Transverse colon (tissue), 4 donors: Measurements from ENCODE around the gene POLE. TPM values are rescaled to one million over a fixed set of nuclear protein-coding genes. Genes with fewer than 3 reads are reported as not detected.

Experiments used
- DNase-seq: peaks from one replicate; pipeline ENCODE4 v3.0.0-alpha.2; 2019
- H3K27ac ChIP-seq, 4 donors: fragments of 200-600 bp; sonication (generic); 2 replicates each; pipeline ENCODE4 v1.5.1; 2016 to 2018; ENCODE audit warnings: inconsistent platforms in 4 of 4
- H3K27me3 ChIP-seq: fragments of 200-600 bp; sonication (generic); 2 replicates; pipeline ENCODE4 v1.5.1; 2017; ENCODE audit warnings: inconsistent platforms
- H3K36me3 ChIP-seq, 4 donors: fragments of 200-600 bp; sonication (generic); 2 replicates each; pipeline ENCODE4 v1.5.1; 2017 to 2019; ENCODE audit warnings: inconsistent platforms in 4 of 4
- H3K4me1 ChIP-seq, 4 donors: fragments of 200-600 bp; sonication (generic); 2 replicates each; pipeline ENCODE4 v1.5.1; 2017 to 2020; ENCODE audit warnings: inconsistent platforms in 4 of 4
- H3K4me3 ChIP-seq, 4 donors: fragments of 200-600 bp; sonication (generic); 1 replicate in 1 of 4; 2 replicates in 3 of 4; pipeline versions ENCODE4 v1.5.1 to v1.6.1; 2017 to 2019; ENCODE audit warnings: inconsistent platforms in 4 of 4
- H3K9me3 ChIP-seq, 2 donors: fragments of 200-600 bp; sonication (generic); 2 replicates each; pipeline ENCODE4 v1.5.1; 2017 to 2019; ENCODE audit warnings: inconsistent platforms in 2 of 2
- EP300 ChIP-seq: sonication (generic); formaldehyde crosslinking; IDR thresholded peaks from one replicate; pipeline ENCODE4 v1.6.1; 2017; ENCODE audit warnings: antibody characterized with exemption, low read depth
- POLR2A ChIP-seq: fragments of 450-650 bp; IDR thresholded peaks from one replicate; pipeline ENCODE4 v1.6.1; 2016; ENCODE audit warnings: antibody characterized with exemption, mild to moderate bottlenecking, moderate library complexity
- POLR2AphosphoS5 ChIP-seq, 3 donors: sonication (generic); formaldehyde crosslinking; IDR thresholded peaks; one replicate each; pipeline ENCODE4 v1.6.1; 2016; ENCODE audit warnings: antibody characterized with exemption in 3 of 3
- WGBS, 2 donors: methylation state at CpG; one replicate each; pipeline ENCODE4 v1.1.5; 2018; ENCODE audit warnings: low coverage in 1 of 2; 5-methylcytosine and 5-hydroxymethylcytosine counted together
- in situ Hi-C, 4 donors: fragments of 200-750 bp; cut with MboI; loops; one replicate each; pipeline versions ENCODE4 v1.15.0 to v1.15.1; 2017; ENCODE audit warnings: low sequenced_read_pairs in 3 of 4, low pct_ligation_motif_present in 1 of 4, low pct_unique_long_range_greater_than_20kb in 1 of 4
- intact Hi-C: fragments of 100-400 bp; cut with DNase I; formaldehyde crosslinking; loops from one replicate; pipeline ENCODE4 v1.15.1; 2023; ENCODE audit warnings: low total_unique reads
- total RNA-seq, 4 donors: library from RNA; depleted of rRNA; stranded (reverse); fragments of >200 nt; gene quantifications; one replicate each; pipeline ENCODE4 v1.1.0, GENCODE V29; 2016
- TF ChIP-seq, protein P1 (sequence below), 5 experiments: fragments of 200-600 bp in 3 of 5; fragments of 450-650 bp in 2 of 5; sonication (generic) in 3 of 5; IDR thresholded peaks; 1 replicate in 2 of 5; 2 replicates in 3 of 5; pipeline ENCODE4 v1.5.1; 2016 to 2017; ENCODE audit warnings: antibody characterized with exemption in 5 of 5, inconsistent platforms in 3 of 5, mild to moderate bottlenecking in 2 of 5, moderate library complexity in 1 of 5

Gene POLE
- total RNA-seq, 4 donors from 2014 or later, result 57.0 to 204 (median 74.1) TPM

DNA sequence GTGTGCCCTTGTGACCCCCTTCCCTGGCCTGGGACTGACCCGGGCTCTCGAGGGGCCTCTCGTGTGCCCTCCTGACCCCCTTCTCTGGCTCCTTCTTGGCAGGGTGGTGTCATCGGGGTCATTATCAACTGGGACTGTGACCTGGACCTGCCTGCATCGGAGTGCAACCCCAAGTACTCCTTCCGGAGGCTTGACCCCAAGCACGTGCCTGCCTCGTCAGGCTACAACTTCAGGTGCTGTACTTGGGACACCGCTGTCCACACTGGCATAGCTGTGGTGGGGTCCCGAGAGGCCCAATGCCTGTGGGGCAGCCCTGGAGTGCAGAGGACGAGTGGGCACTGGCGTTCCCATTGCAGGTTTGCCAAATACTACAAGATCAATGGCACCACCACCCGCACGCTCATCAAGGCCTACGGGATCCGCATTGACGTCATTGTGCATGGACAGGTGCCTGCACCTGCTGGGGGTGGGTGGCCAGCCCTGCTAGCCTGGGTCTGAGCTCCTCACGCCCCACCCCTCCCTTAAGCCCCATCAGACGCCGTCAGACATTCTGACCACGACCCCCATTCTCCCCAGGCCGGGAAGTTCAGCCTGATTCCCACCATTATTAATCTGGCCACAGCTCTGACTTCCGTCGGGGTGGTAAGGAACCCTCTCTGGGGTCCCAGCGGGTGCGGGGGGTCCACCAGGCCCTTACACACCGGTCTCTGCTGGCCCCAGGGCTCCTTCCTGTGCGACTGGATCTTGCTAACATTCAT, 66.1 kb downstream of the POLE start:
- in situ Hi-C loops (loop anchor here in 3 of 4 donors (25.0 kb wide), 1 partner anchor 209 kb away; no protein-coding TSS in a partner anchor), intact Hi-C loops (loop anchor here (5.0 kb wide), 1 partner anchor 204 kb away; no protein-coding TSS in a partner anchor)
- 57% methylated on average over 27 of the region's 28 CpGs; no CpG with 5 or more reads in 1 of the 2 donors for WGBS, 2 donors
- H3K27me3 ChIP-seq, result peaks cover 50% of the 10 kb centered on the region
- no peak for DNase-seq
- no peak overlapping the region for H3K4me3 ChIP-seq
- H3K4me1 ChIP-seq, result peaks cover 0 to 22% (median 14%) of the 10 kb centered on the region in 4 donors
- peaks cover 7 to 12% of the 10 kb centered on the region in 2 donors for H3K9me3 ChIP-seq
- H3K36me3 ChIP-seq, result no peaks in the 10 kb centered on the region
- TF ChIP-seq POLR2AphosphoS5 (IDR thresholded peaks at IDR 0.05) (no peak), POLR2A (no peak), EP300 (no peak)
- TF ChIP-seq, protein P1, sequence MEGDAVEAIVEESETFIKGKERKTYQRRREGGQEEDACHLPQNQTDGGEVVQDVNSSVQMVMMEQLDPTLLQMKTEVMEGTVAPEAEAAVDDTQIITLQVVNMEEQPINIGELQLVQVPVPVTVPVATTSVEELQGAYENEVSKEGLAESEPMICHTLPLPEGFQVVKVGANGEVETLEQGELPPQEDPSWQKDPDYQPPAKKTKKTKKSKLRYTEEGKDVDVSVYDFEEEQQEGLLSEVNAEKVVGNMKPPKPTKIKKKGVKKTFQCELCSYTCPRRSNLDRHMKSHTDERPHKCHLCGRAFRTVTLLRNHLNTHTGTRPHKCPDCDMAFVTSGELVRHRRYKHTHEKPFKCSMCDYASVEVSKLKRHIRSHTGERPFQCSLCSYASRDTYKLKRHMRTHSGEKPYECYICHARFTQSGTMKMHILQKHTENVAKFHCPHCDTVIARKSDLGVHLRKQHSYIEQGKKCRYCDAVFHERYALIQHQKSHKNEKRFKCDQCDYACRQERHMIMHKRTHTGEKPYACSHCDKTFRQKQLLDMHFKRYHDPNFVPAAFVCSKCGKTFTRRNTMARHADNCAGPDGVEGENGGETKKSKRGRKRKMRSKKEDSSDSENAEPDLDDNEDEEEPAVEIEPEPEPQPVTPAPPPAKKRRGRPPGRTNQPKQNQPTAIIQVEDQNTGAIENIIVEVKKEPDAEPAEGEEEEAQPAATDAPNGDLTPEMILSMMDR (IDR thresholded peaks at IDR 0.05), result no peak
- no peak overlapping the region for H3K27ac ChIP-seq

DNA sequence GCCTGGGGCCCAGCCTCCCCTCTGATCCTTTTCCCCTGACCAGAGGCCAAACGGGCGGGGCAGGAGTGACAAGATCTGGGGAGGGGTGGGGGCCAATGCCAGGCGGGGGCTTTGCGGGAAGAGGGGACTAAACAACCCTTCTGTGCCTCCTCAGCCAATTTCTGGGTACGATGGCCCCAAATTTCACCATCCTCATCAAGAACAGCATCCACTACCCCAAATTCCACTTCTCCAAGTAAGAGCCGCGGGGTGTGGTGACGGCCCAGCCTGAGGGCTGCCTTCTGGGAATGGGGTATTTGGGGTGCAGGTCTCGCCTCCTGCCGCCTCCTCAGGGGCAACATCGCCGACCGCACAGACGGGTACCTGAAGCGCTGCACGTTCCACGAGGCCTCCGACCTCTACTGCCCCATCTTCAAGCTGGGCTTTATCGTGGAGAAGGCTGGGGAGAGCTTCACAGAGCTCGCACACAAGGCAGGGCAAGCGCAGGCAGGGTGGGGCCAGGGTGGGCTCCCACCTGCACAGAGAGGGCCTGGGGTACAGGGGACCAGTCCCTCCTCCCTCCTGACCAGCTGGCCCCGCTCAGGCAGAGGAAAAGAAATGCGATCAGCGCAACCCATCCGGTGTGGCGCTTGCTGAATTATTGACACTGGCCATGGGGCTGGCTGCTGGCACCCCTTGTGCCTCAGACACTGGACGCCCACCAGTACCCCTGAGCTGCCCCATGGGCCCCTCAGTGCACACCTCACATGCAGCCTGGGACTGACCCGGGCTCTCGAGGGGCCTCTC, 66.8 kb downstream of the POLE start:
- Histone ChIP-seq H3K9me3 (peaks cover 7 to 12% of the 10 kb centered on the region in 2 donors), H3K4me1 (peaks cover 0 to 22% (median 14%) of the 10 kb centered on the region in 4 donors), H3K36me3 (no peaks in the 10 kb centered on the region), H3K27ac (no peak overlapping the region), H3K27me3 (peaks cover 58% of the 10 kb centered on the region), H3K4me3 (no peak overlapping the region)
- 68% methylated on average over 26 of the region's 29 CpGs; no CpG with 5 or more reads in 1 of the 2 donors for WGBS, 2 donors
- TF ChIP-seq EP300 (no peak), POLR2A (no peak), POLR2AphosphoS5 (IDR thresholded peaks at IDR 0.05) (no peak)
- DNase-seq, result no peak
- intact Hi-C loops (loop anchor here (5.0 kb wide), 1 partner anchor 203 kb away; no protein-coding TSS in a partner anchor), in situ Hi-C loops (loop anchor here in 3 of 4 donors (25.0 kb wide), 1 partner anchor 208 kb away; no protein-coding TSS in a partner anchor)

DNA sequence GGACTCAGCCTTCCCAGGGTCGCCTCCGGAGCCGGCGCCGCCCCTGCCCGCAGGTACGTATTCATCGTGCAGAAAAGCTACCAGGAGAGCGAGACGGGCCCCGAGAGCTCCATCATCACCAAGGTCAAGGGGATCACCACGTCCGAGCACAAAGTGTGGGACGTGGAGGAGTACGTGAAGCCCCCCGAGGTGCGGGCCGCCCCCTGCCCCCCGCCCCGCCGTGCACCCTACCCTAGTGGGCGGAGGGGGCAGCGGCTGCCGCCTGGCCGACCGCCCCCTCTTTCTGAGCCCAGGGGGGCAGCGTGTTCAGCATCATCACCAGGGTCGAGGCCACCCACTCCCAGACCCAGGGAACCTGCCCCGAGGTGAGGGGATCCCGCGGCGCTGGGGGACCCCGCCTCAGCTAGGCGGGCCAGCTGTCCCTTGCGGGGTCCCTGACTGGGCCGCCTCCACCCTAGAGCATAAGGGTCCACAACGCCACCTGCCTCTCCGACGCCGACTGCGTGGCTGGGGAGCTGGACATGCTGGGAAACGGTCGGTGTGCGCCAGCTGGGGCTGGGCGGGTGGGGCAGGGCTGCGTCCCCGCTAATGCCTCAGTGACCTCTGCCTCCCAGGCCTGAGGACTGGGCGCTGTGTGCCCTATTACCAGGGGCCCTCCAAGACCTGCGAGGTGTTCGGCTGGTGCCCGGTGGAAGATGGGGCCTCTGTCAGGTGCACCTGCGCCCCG, 67.6 kb downstream of the POLE start:
- Histone ChIP-seq H3K9me3 (peaks cover 7 to 12% of the 10 kb centered on the region in 2 donors), H3K4me3 (no peak overlapping the region), H3K27ac (no peak overlapping the region), H3K36me3 (no peaks in the 10 kb centered on the region), H3K27me3 (peaks cover 61% of the 10 kb centered on the region), H3K4me1 (peaks cover 0 to 22% (median 14%) of the 10 kb centered on the region in 4 donors)
- WGBS, 2 donors, result 9% methylated on average over 22 of the region's 53 CpGs; no CpG with 5 or more reads in 1 of the 2 donors
- no peak for DNase-seq
- TF ChIP-seq POLR2A (no peak), POLR2AphosphoS5 (IDR thresholded peaks at IDR 0.05) (no peak), EP300 (no peak)
- TF ChIP-seq, protein P1 (IDR thresholded peaks at IDR 0.05), result no peak
- intact Hi-C loops, result loop anchor here (5.0 kb wide), 1 partner anchor 202 kb away; no protein-coding TSS in a partner anchor
- in situ Hi-C loops, result loop anchor here (10.0 to 25.0 kb wide), 2 partner anchors 195 to 207 kb away; no protein-coding TSS in a partner anchor

- in situ Hi-C loops, result loop anchor here (10.0 to 25.0 kb wide), 2 partner anchors 194 to 207 kb away; no protein-coding TSS in a partner anchor
- Histone ChIP-seq H3K36me3 (no peaks in the 10 kb centered on the region), H3K27me3 (peaks cover 61% of the 10 kb centered on the region), H3K4me3 (no peak overlapping the region), H3K9me3 (peaks cover 7 to 12% of the 10 kb centered on the region in 2 donors), H3K4me1 (peaks cover 0 to 22% (median 14%) of the 10 kb centered on the region in 4 donors), H3K27ac (no peak overlapping the region)
- TF ChIP-seq, protein P1 (IDR thresholded peaks at IDR 0.05), result no peak
- TF ChIP-seq EP300, result no peak
- TF ChIP-seq POLR2AphosphoS5 (IDR thresholded peaks at IDR 0.05), result no peak
- no peak for TF ChIP-seq POLR2A
- no peak for DNase-seq
- intact Hi-C loops, result no loop called here
- no CpG with 5 or more reads among the region's 28 CpGs for WGBS, 2 donors
Observed at GRCh38 chr12:132619071-132619385, 68.1 kb downstream of the POLE start.
